ENCODE results near the gene PSMB2.

The PSMB2 gene

DNA sequence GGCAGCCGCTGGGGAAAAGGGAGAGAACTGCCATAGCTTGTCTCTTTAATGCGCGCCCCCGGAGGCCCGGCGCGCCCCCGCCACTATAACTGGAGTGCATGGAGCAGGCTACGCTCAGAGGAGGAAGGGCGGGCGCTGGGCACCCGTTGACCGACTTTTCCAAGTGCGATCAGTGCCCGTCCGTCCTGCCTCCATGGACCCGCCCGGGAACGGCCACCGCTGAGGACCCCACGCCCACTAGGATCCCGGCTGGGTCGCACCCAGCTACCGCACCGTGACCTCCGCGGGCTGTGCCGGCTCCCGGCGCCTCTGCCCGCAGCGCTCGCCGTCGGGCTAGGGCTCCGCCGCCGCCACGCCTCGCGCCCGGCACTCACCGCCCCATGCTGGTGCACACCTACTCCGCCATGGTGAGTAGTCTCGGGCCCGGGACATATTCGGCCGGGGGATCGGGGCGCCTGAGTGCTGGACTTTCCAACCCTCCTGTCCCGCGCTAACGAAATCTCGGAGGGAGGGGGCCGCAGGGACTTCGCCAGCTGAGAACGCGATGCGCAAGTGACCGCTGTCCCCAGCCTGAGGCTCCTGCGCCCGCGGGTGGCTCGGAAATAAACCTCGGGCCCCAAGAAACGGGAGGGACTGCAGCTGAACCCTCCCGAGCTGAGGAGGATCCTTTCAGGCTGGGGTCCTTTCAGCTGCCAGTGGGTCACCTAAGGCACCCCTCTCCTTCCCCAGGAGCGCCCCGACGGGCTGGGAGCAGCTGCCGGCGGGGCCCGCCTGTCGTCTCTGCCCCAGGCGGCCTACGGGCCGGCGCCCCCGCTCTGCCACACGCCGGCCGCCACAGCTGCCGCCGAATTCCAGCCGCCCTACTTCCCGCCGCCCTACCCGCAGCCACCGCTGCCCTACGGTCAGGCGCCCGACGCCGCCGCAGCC, 67.9 kb downstream of the PSMB2 start, which contains the start of gene TFAP2E:
TFAP2E (plus strand) TSS at position 117 of the 927 bp plus-strand sequence; CDS start at position 381, 264 bp downstream.
- peak; percentile 78 for DNase-seq

DNA sequence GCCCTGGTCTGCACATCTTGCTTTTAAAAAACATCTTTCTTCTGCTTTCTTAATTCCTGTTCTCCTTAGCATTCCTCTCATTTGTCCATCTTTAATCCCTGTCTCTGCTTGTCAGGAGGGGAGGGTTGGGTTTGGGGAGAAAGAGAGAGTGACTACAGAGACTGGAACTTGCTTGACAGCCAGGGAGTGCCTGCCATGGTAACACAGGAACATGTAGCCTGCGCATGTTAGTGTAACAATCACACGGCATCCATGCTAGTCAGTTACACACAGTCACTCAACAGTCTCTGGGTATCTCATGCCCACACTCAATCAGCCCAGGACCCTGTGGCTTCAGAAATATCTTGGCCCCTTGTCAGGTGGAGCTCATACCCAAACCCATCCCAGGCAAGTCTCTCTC, 69.0 kb downstream of the PSMB2 start:
- DNase-seq: no peak

DNA sequence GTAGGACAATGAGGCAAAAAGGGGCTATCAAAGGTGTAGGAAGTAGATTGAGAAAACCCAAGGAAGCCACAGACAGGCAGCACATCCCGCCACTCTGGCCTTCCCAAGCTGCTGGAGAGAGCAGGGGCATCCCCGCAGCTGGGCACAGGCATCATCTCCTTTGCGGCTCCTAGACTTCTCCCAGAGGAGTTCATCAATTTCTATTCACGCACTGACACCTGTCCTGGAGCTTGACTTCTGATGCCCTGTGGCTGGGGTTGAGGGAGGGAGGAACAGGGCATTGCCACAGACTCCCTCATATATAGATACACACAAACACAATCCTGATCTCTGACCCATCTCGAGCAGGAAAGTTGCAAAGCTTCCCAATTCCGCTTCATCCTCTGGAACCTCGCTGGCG, 70.1 kb downstream of the PSMB2 start:
- DNase-seq: no peak

GRCh38 chr1:35570589-35571137, 70.7 kb downstream of the PSMB2 start:
- no peak for DNase-seq

DNA sequence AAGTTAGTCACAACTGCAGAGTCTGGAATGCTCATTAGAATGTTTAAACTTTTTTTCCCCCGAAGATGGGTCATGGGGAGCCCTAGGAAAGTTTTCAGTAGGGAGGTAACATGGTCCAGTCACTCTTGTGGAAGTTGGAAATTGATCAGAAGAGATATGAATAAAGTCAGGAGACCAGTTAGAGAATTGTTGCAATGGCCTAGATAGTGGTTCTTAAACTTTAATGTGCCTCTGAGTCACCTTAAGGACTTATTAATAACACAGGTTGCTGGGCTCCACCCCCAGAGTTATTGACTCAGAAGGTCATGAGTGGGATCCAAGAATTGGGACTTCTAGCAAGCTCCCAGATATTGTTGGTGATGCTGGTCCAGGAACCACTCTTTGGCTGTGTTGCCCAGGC, 71.4 kb downstream of the PSMB2 start:
- DNase-seq: no peak

DNA sequence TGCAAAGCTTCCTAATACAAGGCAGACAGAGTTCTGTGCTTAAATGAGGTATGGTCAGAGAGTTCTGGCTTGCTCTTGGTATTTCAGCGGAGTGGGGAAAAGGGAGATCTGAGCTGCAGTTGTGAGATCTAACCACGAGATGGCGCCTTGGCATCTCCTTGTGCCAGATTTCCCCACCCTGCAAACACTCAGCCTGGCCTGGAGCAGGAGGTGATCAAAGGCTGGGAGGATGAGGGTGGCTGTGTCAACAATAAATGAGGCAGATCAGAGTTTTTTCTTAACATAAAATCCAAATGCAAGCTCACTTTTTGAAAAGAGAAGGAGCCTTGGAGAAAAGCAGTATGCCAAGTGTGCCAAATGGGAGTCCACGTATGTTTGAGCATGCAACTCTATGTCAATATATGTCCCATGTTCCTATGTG, 72.3 kb downstream of the PSMB2 start:
- peak; percentile 69 for DNase-seq

DNA sequence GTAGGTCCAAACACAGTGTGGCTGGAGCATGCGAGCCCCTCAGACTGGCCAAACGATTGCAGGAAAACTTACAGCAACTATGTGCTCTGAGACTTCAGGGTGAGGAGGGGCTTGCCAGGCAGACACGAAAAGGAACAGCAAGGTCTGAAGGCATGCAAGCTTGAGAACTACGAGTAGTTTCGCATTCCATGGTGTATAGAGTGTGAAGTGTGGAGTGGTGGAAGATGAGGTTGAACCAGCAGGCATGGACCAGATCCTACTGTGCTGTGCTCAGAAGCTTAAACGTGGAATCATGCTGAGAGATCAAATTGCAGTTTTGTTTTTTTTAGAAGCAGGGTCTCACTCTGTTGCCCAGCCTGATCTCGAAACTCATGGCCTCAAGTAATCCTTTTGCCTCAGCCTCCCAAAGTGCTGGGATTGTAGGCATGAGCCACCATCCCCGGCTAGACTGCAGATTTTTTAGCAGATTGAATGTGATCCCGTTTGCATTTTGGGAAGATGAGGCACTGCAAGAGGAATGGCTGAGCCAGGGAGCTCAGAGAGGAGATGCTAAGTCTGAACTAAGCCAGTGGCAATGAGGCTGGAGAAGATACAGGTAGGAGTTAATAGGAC, 73.3 kb downstream of the PSMB2 start:
- no peak for DNase-seq

GRCh38 chr1:35565742-35566133, 75.6 kb downstream of the PSMB2 start:
- DNase-seq: no peak

DNA sequence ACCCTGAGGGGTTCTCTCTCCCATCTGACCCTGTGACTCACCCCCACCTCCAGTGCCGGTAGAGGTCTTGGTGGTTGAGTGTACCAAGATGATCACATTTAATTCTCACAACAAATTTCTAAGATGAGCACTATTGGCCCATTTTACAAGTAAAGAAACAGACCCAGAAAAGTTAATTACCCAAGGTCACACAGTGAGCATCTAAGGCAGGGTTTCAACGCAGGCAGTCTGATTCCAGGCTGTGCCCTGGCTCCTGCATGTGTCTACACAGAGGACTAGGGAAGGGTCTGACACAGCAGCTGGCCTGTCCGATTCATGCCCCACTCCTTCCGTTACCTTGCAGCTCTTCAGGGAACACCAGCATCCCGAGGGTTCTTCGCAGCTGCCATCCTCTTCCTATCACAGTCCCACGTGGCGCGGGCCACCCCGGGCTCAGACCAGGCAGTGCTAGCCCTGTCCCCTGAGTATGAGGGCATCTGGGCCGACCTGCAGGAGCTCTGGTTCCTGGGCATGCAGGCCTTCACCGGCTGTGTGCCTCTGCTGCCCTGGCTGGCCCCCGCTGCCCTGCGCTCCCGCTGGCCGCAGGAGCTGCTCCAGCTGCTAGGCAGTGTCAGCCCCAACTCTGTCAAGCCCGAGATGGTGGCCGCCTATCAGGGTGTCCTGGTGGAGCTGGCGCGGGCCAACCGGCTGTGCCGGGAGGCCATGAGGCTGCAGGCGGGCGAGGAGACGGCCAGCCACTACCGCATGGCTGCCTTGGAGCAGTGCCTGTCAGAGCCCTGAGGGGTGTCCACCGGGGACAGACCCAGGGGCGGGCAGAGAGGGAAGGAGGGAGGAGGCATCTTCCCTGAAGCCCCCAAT, 76.2 kb downstream of the PSMB2 start:
- DNase-seq: no peak

DNA sequence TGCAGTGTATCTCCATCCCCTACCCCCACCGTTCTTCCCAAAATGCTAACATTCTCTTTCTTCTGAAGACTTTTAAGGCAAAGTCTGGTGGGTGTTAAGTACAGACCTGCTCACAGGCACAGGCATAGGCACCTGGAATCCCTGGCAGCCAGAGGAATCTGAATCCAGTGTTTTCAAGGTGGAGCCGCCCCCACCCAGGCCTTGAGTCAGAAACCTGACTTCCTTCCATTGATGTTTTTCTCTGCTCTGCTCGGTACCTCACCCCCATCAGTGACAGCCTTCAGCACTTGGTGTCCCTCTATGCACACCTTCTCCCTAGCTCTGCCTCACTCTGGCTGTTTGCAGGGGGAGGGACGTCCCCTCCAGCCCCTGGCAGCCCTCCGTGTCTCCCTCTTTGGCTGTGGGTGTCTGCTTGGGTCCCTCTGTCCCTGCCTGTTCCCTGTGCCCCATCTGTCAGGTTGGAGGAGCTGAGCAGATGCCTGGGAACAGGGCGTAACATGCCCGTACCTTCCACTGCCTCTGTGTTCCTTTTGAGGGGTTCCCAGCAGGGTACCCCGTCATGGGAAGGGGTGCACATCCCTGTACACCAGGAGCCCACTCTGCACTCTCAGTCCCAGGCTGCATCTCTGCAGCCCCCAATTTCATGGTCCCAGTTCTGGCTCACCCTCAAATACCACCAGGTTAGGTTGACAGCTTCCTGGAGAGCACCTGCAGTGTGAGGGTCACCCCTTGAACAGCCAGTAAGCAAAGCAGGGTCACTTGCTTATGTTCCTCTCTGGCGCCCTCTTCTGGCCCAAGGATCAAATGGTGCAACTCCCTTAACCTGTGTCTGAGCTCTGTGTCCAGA, 77.1 kb downstream of the PSMB2 start:
- no peak for DNase-seq

DNA sequence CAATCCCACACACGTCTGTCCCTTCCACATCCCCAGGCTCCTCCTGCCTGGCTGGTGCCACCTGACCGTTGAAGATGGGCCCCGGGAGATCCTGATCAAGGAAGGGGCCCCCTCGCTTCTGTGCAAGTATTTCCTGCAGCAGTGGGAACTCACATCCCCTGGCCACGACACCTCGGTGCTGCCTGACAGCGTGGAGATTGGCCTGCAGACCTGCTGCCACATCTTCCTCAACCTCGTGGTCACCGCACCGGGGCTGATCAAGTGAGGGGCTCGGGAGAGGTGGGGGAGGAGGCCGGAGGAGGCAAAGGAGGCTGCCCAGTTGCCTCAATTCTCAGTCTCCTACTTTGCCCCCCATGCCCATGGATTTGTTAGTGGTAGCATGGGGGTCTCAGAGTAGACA, 78.2 kb downstream of the PSMB2 start:
- DNase-seq: no peak

- DNase-seq: no peak
Observed at GRCh38 chr1:35561972-35562680, 79.2 kb downstream of the PSMB2 start.

GRCh38 chr1:35561297-35561971, 79.9 kb downstream of the PSMB2 start:
- DNase-seq: no peak

DNA sequence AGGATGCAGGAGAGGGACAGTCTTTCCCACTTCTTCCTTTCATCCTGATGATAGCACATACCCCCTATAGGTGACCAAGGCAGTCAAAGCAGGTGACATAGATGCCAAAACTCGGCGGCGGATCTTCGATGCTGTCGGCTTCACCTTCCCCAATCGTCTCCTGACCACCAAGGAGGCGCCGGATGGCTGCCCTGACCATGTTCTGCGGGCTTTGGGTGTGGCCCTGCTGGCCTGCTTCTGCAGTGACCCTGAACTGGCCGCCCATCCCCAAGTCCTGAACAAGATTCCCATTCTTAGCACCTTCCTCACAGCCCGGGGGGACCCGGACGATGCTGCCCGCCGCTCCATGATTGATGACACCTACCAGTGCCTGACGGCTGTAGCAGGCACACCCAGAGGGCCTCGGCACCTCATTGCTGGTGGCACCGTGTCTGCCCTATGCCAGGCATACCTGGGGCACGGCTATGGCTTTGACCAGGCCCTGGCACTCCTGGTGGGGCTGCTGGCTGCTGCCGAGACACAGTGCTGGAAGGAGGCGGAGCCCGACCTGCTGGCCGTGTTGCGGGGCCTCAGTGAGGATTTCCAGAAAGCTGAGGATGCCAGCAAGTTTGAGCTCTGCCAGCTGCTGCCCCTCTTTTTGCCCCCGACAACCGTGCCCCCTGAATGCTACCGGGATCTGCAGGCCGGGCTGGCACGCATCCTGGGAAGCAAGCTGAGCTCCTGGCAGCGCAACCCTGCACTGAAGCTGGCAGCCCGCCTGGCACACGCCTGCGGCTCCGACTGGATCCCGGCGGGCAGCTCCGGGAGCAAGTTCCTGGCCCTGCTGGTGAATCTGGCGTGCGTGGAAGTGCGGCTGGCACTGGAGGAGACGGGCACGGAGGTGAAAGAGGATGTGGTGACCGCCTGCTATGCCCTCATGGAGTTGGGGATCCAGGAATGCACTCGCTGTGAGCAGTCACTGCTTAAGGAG, 80.8 kb downstream of the PSMB2 start:
- DNase-seq: no peak

- no peak for DNase-seq
Observed at GRCh38 chr1:35559317-35559944, 81.9 kb downstream of the PSMB2 start.

DNA sequence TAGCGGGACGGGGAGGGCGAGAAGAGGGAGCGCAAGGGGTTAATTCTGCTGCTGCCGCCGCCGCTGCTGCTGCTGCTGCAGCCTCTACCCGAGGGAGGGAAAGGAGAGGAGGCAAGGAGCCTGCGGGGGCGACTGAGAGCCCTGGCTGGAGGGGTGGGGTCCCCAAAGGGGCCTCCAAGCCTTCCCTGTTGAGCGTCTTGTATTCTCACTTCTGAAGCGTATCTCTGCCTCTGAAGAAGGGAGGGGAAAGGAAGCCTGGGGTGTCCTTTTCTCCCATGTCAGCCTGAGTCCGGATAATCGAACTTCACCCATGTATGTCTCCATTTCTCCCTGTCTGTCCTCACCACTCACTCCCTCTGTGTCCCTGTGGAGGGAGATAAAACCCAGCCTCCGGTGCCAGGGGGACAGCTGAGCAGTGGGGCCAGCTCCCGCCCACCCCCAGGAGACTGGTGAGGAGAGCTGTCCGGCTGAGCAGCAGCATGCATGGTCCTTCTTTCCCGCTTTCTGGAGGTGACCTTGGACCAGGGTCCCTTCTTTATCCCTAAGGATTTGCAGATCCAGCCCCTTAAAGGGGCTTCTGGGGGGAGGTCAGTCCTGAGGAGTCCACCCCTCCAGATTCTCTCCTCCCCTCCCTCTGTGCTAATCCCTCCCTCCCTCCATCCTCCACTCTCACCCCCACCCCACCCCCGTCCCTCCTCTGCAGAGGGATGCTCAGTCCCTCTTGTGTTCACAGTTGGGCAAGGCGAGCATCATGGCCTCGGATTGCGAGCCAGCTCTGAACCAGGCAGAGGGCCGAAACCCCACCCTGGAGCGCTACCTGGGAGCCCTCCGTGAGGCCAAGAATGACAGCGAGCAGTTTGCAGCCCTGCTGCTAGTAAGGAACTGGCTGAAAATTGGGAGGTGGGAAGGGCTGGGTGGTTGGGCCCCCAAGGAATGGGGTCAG, 82.7 kb downstream of the PSMB2 start:
- peak; percentile 68 for DNase-seq

Measured in right kidney (tissue), 1 donor.